Stimulated activated naive B cell treated with anti-CD40 and anti-IgM and Interleukin-4, amounts not matched to agents 10 μg/mL and 1 μg/mL and 100 μg/mL, for 72 hours (primary cell): Measurements from ENCODE around the gene RSRC1.
"Not testable (repeated sequence)": the region's sequence is repeated elsewhere in the genome, so short reads cannot be mapped to it uniquely, and the experiment has no call there.

ENCODE experiments used
- ATAC-seq, 2 donors: fragments of 150-1000 bp; cut with Tn5 transposase; replicated peaks; 2 replicates each; pipeline ENCODE4 v1.10.0; 2021; ENCODE audit warnings: moderate library complexity in 1 of 2
- DNase-seq: peaks from one replicate; pipeline ENCODE4 v3.0.0; 2021
- H3K27ac Mint-ChIP-seq: one replicate; pipeline ENCODE4 v1.8.0; 2022; ENCODE audit warnings: mild to moderate bottlenecking, mixed read lengths
- H3K27me3 Mint-ChIP-seq, 2 donors: one replicate each; pipeline ENCODE4 v1.8.0; 2022; ENCODE audit warnings: mixed read lengths in 2 of 2
- H3K36me3 Mint-ChIP-seq, 2 donors: one replicate each; pipeline ENCODE4 v1.8.0; 2022; ENCODE audit warnings: mixed read lengths in 2 of 2, mild to moderate bottlenecking in 1 of 2
- H3K4me1 Mint-ChIP-seq, 2 donors: one replicate each; pipeline ENCODE4 v1.8.0; 2022; ENCODE audit warnings: mixed read lengths in 2 of 2, mild to moderate bottlenecking in 1 of 2
- H3K4me3 Mint-ChIP-seq, 2 donors: one replicate each; pipeline ENCODE4 v1.8.0; 2022; ENCODE audit warnings: mild to moderate bottlenecking in 2 of 2, mixed read lengths in 2 of 2, moderate library complexity in 1 of 2
- H3K9me3 Mint-ChIP-seq, 2 donors: one replicate each; pipeline ENCODE4 v1.8.0; 2022; ENCODE audit warnings: mixed read lengths in 2 of 2, mild to moderate bottlenecking in 1 of 2

The RSRC1 gene

DNA sequence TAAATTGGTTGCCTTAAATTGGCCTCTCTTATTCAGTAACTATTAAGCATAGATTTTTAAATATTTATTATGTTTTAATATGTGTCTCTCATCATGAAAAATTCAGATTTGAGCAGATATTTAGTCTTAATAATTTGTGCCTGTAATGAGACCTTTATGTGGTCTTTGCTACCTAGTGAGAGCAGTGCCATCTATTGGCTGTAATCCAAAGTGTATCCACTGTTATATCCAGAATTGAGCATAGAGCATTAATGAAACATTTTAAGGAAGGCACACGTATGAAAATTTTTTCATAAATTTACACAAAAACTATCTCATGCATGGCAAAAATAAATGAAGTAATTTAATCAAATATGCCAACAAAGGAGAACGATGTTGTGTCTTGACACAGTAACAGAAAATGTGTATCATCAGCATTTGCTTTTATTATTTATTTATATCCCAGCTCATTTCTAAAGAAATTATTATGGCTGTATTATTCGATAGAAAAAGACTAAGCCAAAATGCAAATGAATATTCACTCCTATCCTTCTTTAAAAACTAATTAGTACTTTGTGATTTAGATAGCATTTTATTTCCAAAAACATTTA is 203.5 kb downstream of the RSRC1 start:
- no peak overlapping the region for H3K4me3 Mint-ChIP-seq
- no peak overlapping the region for H3K27ac Mint-ChIP-seq
- H3K4me1 Mint-ChIP-seq: no peaks in the 10 kb centered on the region
- H3K9me3 Mint-ChIP-seq: no peaks in the 10 kb centered on the region
- DNase-seq (no peak), ATAC-seq (peak; percentile 52 to 67)
- peaks cover 3 to 14% of the 10 kb centered on the region in 2 donors for H3K36me3 Mint-ChIP-seq
- H3K27me3 Mint-ChIP-seq: no peaks in the 10 kb centered on the region

DNA sequence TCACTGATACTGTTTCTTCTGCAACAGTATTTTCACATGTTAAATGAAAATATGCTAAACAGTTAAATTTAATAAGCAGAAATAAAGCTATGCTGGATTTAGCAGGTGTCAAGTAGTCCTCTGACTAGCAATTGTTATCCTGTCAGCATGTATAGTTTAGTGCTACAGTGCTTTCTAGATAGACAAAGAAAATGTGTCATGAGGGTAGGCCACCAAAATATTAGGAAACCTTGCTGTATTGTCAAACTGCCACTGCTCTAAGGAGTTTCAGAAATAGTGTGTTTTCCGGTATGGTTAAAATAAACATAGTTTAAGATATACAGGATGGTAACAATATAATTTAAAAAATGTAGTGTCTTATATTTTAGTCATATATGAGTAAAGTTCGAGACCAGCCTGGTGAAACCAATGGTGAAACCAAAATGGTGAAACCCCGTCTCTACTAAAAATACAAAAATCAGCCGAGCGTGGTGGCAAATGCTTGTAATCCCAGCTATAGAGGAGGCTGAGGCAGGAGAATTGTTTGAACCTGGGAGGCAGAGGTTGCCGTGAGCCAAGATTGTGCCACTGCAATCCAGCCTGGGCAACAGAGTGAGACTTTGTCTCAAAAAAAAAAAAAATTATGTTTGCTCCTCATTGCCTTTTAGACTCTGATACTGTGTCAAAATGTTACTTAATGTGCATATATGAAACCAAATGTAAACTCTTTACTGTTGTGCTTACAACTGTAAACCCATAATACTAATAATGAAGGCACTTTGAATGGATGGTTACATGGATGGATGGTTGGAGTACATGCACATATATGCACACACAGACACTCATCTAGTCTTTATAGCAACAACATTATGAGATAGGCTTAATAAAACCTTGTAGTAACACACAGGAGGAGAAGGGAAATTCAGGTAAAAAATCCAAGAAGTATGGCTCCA is 204.8 kb downstream of the RSRC1 start:
- H3K4me1 Mint-ChIP-seq: no peaks in the 10 kb centered on the region
- no peak overlapping the region for H3K4me3 Mint-ChIP-seq
- no peaks in the 10 kb centered on the region for H3K27me3 Mint-ChIP-seq
- no peak overlapping the region for H3K27ac Mint-ChIP-seq
- ATAC-seq (no peak), DNase-seq (no peak)
- peaks cover 11 to 24% of the 10 kb centered on the region in 2 donors for H3K36me3 Mint-ChIP-seq
- H3K9me3 Mint-ChIP-seq: peaks cover 3 to 4% of the 10 kb centered on the region in 2 donors

DNA sequence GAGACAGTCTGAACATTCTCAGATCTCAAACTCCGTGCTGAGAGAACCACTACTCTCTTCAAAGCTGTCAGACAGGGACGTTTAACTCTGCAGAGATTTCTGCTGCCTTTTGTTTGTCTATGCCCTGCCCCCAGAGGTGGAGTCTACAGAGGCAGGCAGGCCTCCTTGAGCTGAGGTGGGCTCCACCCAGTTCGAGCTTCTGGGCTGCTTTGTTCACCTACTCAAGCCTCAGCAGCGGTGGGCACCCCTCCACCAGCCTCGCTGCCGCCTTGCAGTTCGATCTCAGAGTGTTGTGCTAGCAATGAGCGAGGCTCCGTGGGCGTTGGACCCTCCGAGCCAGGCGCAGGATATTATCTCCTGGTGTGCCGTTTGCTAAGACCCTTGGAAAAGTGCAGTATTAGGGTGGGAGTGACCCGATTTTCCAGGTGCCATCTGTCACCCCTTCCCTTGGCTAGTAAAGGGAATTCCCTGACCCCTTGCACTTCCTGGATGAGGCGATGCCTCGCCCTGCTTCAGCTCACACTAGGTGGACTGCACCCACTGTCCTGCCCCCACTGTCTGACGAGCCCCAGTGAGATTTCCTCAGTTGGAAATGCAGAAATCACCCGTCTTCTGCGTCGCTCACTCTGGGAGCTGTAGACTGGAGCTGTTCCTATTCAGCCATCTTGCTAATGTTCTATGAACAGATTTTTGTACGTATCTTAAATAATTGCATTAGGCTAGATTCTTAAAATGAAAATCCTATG is 220.0 kb downstream of the RSRC1 start:
- ATAC-seq, H3K27ac Mint-ChIP-seq, DNase-seq, H3K27me3 Mint-ChIP-seq: not testable (repeated sequence)
- peaks cover 0 to 11% of the 10 kb centered on the region in 2 donors for H3K9me3 Mint-ChIP-seq
- H3K4me1 Mint-ChIP-seq: peaks cover 2 to 10% of the 10 kb centered on the region in 2 donors
- H3K4me3 Mint-ChIP-seq: peak overlapping the region in 1 of 2 donors; percentile 59
- H3K36me3 Mint-ChIP-seq: peaks cover 19 to 34% of the 10 kb centered on the region in 2 donors

DNA sequence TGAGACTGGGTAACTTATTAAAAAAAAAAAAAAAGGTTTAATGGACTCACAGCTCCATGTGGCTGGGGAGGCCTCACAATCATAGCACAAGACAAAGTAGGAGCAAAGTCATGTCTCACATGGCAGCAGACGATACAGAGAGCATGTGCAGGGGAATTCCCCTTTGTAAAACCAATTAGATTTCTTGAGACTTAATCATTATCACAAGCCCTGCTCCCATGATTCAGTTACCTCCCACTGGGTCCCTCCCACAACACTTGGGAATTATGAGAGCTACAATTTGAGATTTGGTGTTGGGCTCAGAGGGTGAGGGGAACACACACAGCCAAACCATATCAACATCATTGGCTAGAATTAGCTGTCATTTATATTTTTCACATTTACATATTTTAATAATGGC is 221.0 kb downstream of the RSRC1 start:
- H3K4me1 Mint-ChIP-seq: peaks cover 2 to 10% of the 10 kb centered on the region in 2 donors
- H3K27me3 Mint-ChIP-seq: no peaks in the 10 kb centered on the region
- no peak overlapping the region for H3K4me3 Mint-ChIP-seq
- no peak overlapping the region for H3K27ac Mint-ChIP-seq
- peaks cover 0 to 9% of the 10 kb centered on the region in 2 donors for H3K9me3 Mint-ChIP-seq
- DNase-seq (no peak), ATAC-seq (no peak)
- H3K36me3 Mint-ChIP-seq: peaks cover 21 to 32% of the 10 kb centered on the region in 2 donors

DNA sequence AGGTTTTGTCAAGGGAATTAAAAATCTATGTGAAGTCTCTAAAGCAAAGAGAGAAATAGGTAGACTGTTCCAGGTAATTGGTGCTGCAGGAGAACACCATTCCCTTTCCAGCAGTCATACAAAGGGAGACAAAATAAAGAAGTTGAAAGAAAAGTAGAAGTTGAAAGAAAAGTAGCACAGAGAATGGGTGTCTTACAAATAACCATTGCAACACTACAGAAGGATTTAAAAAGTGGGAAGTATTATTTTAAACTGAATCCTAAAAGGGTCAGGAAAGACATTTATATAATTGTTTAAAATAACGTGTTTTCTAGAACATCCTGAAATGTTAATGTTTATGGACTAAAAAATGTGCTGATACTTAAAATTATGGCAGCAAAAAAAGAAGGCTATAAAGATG is 223.8 kb downstream of the RSRC1 start:
- no peak for DNase-seq
- no peaks in the 10 kb centered on the region for H3K27me3 Mint-ChIP-seq
- peaks cover 6 to 10% of the 10 kb centered on the region in 2 donors for H3K4me1 Mint-ChIP-seq
- ATAC-seq: no peak
- peaks cover 11 to 37% of the 10 kb centered on the region in 2 donors for H3K36me3 Mint-ChIP-seq
- no peak overlapping the region for H3K4me3 Mint-ChIP-seq
- peaks cover 0 to 1% of the 10 kb centered on the region in 2 donors for H3K9me3 Mint-ChIP-seq
- H3K27ac Mint-ChIP-seq: no peak overlapping the region

DNA sequence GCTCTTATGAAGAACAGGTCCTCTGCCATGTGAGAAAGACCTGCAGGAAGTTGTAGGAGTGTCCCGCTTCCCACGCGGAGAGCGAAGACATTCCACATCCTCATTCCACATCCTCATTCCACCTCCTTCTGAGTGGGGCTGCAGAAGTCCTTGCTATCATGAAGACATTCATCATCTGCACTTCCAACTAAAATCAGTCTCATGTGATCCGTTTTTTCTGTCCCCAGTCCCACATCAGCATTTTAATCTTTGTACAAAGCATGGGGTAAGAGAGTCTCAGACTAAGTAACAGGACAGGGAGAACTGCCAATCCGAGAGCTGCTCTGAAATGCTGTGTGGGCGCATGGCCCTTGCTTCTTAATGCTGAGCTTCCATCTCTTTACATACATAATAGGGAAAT is 227.2 kb downstream of the RSRC1 start:
- H3K9me3 Mint-ChIP-seq: peaks cover 7 to 11% of the 10 kb centered on the region in 2 donors
- no peak overlapping the region for H3K27ac Mint-ChIP-seq
- ATAC-seq: no peak
- H3K4me1 Mint-ChIP-seq: peaks cover 0 to 6% of the 10 kb centered on the region in 2 donors
- H3K4me3 Mint-ChIP-seq: no peak overlapping the region
- H3K27me3 Mint-ChIP-seq: no peaks in the 10 kb centered on the region
- H3K36me3 Mint-ChIP-seq: peaks cover 16 to 46% of the 10 kb centered on the region in 2 donors
- no peak for DNase-seq

DNA sequence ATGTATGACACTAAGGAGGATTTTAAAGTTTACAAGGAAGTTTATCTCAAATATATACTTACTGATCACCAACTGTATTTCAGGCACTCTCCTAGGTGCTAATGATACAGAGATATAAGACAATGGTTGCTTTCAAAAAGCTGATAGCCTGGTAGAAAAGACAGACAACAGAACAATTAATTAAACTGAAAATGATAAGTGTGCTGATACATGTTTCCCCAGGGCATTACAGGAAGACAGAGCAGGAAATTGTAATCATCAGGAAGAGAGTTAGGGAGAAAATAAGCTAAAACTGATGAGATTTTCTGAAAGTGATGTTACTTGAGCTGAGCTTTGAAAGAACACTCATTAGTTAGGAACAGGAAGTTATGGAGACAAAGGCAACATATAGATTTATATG is 229.7 kb downstream of the RSRC1 start:
- Mint-ChIP-seq H3K36me3 (peaks cover 21 to 57% of the 10 kb centered on the region in 2 donors), H3K27ac (no peak overlapping the region), H3K4me1 (peaks cover 0 to 7% of the 10 kb centered on the region in 2 donors), H3K4me3 (no peak overlapping the region), H3K9me3 (peaks cover 11 to 20% of the 10 kb centered on the region in 2 donors), H3K27me3 (no peaks in the 10 kb centered on the region)
- DNase-seq (no peak), ATAC-seq (no peak)

DNA sequence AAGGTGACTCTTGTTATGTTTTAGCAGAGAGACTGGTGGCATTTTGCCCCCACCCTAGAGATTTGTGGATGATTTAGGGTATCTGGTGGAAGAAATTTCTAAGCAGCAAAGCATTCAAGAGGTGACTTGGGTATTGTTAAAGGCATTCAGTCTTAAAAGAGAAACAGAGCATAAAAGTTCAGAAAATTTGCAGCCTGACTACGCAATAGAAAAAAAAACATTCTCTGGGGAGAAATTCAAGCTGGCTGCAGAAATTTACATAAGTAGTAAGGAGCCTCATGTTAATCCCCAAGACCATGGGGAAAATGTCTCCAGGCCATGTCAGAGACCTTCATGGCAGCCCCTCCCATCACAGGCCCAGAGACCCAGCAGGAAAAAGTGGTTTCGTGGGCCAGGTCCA is 231.1 kb downstream of the RSRC1 start:
- H3K4me1 Mint-ChIP-seq, DNase-seq, ATAC-seq, H3K27me3 Mint-ChIP-seq, H3K4me3 Mint-ChIP-seq: not testable (repeated sequence)
- H3K9me3 Mint-ChIP-seq: peaks cover 11 to 20% of the 10 kb centered on the region in 2 donors
- H3K36me3 Mint-ChIP-seq: peaks cover 15 to 54% of the 10 kb centered on the region in 2 donors
- H3K27ac Mint-ChIP-seq: peak overlapping the region; percentile 1

DNA sequence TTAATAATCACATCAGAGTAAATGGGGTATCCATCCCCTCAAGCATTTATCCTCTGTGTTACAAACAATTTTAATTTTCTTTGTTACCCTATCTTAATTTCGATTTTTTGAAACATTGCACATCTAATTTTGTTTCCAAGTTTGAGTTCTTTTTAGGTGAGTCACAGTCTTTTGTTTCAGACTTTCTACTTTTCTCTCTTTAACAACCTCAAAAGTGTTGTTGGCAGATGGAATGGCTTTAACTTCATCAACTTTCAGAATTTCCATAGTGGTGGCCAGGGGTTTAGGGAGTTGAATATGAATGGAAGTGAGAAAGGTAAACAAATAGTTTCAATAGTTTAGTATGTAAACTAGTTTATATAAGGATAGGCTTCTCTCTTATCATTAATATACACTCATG is 238.1 kb downstream of the RSRC1 start:
- H3K4me1 Mint-ChIP-seq: peaks cover 8 to 17% of the 10 kb centered on the region in 2 donors
- no peak for DNase-seq
- H3K27me3 Mint-ChIP-seq: no peaks in the 10 kb centered on the region
- H3K4me3 Mint-ChIP-seq: no peak overlapping the region
- no peak overlapping the region for H3K27ac Mint-ChIP-seq
- peaks cover 6 to 10% of the 10 kb centered on the region in 2 donors for H3K36me3 Mint-ChIP-seq
- no peak for ATAC-seq
- peaks cover 2 to 5% of the 10 kb centered on the region in 2 donors for H3K9me3 Mint-ChIP-seq

DNA sequence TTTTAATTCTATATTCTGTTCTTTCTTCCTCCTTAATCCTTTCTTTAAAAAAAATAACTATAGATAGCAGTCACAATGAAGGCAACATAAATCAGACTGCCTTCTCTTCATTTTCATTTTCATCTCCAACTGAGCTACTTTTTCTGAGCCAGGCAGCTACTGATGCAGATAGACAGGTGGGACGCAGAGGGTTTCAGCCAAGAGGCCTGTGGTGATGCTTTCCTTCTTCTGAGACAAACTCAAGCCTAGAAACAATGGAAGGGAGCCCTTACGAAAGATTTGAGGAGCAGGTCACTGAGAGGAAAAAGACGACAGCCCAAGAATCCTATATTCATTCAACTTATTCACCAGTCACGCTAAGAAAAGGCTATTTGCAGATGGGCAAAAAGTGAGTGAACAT is 241.1 kb downstream of the RSRC1 start:
- peaks cover 0 to 2% of the 10 kb centered on the region in 2 donors for H3K36me3 Mint-ChIP-seq
- H3K4me1 Mint-ChIP-seq: peaks cover 10 to 24% of the 10 kb centered on the region in 2 donors
- no peak overlapping the region for H3K27ac Mint-ChIP-seq
- no peaks in the 10 kb centered on the region for H3K27me3 Mint-ChIP-seq
- DNase-seq (no peak), ATAC-seq (no peak)
- H3K9me3 Mint-ChIP-seq: no peaks in the 10 kb centered on the region
- H3K4me3 Mint-ChIP-seq: no peak overlapping the region

DNA sequence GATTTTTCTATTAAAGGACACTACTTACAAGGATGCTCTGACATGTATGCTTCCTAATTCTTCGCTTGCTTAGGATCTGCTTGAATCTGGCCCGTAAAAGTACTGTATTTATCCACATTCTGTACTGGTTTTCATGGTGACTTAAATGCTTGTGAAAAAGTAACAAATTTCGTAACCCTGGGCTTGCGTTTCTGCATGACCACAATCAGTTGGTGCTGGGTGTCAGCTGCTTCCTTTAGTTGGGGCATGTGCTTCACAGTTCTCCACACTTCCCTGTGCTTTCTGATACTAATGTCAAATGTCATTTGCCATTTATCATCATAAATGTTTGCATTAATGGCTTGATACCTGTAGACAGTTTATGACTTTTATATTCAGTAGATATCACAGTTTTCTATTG is 242.7 kb downstream of the RSRC1 start:
- Mint-ChIP-seq H3K4me3 (no peak overlapping the region), H3K4me1 (peaks cover 10 to 24% of the 10 kb centered on the region in 2 donors), H3K36me3 (no peaks in the 10 kb centered on the region), H3K27me3 (no peaks in the 10 kb centered on the region), H3K9me3 (no peaks in the 10 kb centered on the region), H3K27ac (no peak overlapping the region)
- ATAC-seq (peak in 1 of 2 donors; percentile 50), DNase-seq (no peak)

DNA sequence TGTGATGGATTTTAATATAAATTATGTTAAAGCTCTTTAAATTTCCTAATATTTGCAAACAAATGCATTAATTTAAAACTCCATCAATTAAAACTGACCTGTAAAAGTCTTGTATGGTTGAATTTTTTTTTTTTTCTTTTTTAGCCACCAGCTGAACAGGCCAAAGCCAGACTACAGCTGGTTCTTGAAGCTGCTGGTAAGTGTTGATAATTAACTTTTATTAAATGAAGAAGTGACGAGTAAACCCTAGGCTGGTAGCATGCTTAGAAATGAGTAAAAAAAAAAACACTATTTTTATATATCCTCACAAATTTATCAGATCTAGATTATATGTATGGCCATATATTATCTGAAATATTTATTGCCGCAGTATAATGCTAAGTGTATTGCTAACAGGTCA is 244.8 kb downstream of the RSRC1 start:
- H3K4me3 Mint-ChIP-seq: no peak overlapping the region
- peaks cover 0 to 3% of the 10 kb centered on the region in 2 donors for H3K9me3 Mint-ChIP-seq
- H3K27me3 Mint-ChIP-seq: no peaks in the 10 kb centered on the region
- peaks cover 8 to 14% of the 10 kb centered on the region in 2 donors for H3K36me3 Mint-ChIP-seq
- no peak for ATAC-seq
- H3K27ac Mint-ChIP-seq: no peak overlapping the region
- peaks cover 10 to 30% of the 10 kb centered on the region in 2 donors for H3K4me1 Mint-ChIP-seq
- DNase-seq: no peak

DNA sequence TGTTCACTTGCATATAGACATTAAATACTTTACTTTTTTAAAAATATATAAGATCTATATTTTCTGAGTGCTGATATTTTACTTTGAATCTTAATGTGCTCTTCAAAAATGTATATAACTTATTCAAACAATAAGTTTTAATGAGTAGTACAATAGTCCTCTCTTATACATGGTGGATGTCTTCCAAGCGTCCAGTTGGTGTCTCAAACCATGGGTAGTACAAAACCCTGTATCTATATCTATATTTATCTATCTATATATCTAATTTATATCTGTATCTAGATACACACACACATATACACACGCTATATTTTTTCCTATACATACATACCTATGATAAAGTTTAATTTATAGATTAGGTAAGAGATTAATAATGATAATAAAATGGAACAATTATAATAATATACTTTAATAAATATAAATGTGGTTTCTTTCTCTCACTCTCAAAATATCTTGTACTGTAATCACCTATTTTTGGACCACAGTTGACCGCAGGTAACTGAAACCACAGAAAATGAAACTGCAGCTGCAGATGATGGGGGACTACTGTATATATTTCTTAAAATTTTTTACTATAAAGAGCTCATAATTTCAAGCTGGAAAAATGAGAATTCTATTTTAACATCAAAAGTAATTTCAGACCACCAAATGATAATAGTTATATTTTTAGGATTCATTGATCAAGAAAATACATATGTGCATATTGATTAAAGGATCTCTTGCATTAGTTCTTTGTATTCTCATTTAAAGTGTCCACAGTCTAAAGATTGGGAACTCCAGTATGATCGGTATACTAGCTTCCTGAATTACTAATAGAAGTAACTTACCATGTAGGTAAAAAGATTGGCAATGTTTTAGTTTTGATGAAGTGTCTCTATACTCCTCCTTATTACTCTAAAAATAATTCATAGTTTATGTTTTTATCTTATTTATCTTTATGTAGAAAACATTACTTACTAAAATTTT is 246.0 kb downstream of the RSRC1 start:
- no peak overlapping the region for H3K4me3 Mint-ChIP-seq
- peak; percentile 76 to 84 for ATAC-seq

More for the DNA sequence above, 246.0 kb downstream of the RSRC1 start:
- H3K36me3 Mint-ChIP-seq: peaks cover 16 to 22% of the 10 kb centered on the region in 2 donors
- H3K27ac Mint-ChIP-seq: no peak overlapping the region
- peaks cover 0 to 5% of the 10 kb centered on the region in 2 donors for H3K9me3 Mint-ChIP-seq
- H3K27me3 Mint-ChIP-seq: no peaks in the 10 kb centered on the region
- H3K4me1 Mint-ChIP-seq: peaks cover 10 to 28% of the 10 kb centered on the region in 2 donors
- no peak for DNase-seq
